Stimulated activated CD4-positive, alpha-beta T cell treated with anti-CD3 and anti-CD28 coated beads, Interleukin-4, amount 100 ng/mL, for 24 hours (primary cell): ENCODE results near the gene CNTFR.
A peak's percentile ranks its signal among the peaks of the same experiment; 100 is the strongest.

Experiments used
- DNase-seq: peaks from one replicate; pipeline ENCODE4 v3.0.0-alpha.2; 2020

The CNTFR gene

DNA sequence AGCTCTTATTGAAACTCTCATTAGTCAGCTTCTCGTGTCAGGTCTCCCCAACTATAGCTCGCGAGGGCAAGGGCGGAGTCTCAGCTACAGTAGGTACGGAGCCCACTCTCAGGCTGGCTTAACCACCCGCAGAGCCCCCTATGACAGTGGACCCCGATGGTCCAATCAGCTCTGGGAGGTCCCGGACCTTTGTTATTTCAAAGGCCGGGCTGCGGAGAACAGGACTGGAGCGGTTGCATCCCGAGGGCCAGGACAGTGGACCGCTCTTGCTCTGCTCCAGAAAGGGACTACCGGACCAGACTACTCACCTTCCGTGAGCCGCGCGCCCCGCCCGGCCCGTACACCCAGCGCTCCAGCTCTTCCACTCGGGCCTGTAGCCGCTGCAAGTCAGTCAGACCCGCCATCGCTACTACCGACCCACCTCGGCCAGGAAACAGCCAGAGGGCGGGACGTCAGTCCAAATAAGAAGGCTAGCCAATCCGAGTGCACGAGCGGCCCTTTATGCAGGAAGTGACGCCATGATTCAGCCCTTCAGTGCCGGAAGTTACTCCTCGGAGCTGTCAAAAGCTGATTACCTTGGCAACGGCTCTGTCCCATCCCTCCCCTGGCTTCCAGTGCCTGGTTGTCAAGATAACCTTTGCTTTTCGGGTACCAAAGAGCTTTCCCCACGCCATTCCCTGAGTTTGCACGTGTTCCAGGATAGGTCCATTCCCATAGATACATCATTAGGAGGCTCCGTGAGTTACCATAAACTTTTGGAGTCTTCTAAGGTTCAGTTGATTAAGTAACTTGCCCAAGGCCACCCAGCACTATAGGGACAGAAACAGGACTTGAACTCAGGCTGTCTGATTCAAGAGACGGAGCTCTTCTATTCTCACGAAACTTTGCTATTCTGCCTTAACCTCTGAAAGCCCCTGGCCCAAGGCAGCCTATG lies 30.8 kb upstream of the CNTFR start, which contains the start of gene DCTN3:
DCTN3 (minus strand) TSS at position 435 of the 934 bp plus-strand sequence; CDS start at position 404, 31 bp downstream.
- DNase-seq = peak; percentile 94

DNA sequence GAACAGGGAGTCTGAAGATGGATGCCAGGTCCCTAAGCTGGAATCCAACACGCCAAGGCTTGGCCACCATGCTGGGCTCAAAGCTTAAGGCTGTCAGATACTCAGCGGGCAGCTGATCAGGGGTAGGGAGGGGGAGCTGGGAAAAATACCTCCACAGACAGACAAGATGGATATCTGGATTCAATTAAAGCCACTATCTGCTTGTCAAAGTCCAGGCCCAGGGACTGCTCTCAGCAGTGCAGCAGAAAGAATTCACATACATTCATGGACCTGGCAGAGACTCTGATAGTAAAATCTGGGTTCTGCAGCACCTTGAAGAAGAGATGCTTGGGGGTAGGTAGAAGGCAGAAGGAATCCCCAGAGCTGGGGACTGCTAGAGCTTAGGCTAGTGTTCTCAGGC lies 25.6 kb upstream of the CNTFR start:
- no peak for DNase-seq

DNA sequence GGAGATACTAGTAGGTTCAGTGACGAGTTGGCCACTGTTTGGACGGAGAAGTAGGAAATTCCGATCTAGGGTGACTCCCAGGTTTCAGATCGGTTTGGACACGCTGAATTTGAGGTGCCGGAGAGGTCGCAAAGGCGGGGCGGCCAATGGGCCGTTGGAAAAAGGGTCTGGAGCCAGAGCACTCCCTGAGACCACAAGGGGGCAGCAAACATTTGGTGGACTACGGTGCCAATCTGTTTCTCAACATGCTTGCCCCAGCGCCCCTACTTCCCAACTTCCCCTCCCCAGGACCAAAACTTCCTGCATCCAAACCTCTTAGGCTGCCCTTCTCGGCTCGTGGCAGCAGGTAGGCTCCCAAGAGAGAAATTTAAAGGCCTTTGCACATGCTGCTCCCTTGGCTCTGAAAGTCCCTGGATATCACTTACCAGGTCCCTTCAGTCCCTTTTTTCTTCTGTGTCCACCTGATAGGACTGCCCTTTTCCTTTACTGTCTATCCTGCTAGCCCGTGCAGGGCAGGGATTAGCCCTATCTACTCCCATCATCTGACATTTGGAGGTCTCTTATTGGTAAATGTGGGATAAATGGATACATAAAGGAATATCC lies 23.4 kb upstream of the CNTFR start:
- DNase-seq = peak; percentile 80

DNA sequence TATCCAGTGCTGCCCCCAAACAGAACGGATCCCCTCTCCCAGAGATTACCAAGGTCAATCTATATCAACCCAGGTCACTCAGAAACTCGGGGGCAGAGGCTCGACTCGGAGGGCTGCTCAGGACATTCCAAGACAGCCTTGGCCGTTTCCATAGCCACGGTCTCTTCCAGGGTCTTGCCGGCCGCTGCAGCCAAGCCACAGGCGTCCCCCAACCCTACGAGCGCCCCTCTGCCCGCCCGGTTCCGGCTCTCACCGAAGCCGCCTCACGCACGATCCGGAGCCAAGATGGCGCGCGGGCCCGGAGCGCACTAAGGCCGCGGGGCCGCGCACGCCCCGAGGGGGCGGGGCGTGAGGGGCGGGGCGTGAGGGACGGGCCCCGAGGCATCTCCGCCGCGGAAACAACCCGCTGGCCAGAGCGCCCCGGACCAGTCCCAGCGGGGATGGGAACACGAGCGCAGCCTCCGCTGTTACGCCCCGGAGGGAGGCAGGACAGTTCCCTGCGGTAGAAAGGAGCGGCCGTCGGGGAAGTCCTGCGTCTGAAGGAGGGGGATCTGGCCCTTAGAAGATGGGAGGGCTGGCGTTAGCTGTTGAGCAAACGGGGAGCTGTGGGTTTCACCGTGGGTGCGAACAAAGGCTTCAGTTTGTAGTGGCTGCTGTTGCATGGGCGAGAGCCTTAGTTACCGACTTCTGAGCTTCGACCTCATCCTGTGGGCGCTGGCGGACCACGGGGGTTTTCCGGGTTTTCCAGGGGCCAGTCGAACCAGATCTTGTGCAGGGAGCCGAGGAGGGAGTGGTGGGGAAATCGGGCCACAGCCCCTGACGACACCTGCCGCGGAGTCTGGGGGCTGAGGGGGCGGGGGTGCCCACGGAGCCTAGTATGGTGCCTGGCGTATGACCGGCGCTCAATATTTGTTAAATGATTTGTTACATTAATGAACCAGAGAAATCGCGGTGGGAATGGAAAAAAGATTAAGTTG lies 22.6 kb upstream of the CNTFR start, which contains the start of gene RPP25L:
RPP25L (minus strand) TSS at position 287 of the 977 bp plus-strand sequence. CDS start 801 bp downstream, outside the sequence.
- DNase-seq = peak; percentile 79

GRCh38 chr9:34611251-34611810 lies 21.8 kb upstream of the CNTFR start:
- DNase-seq = no peak

DNA sequence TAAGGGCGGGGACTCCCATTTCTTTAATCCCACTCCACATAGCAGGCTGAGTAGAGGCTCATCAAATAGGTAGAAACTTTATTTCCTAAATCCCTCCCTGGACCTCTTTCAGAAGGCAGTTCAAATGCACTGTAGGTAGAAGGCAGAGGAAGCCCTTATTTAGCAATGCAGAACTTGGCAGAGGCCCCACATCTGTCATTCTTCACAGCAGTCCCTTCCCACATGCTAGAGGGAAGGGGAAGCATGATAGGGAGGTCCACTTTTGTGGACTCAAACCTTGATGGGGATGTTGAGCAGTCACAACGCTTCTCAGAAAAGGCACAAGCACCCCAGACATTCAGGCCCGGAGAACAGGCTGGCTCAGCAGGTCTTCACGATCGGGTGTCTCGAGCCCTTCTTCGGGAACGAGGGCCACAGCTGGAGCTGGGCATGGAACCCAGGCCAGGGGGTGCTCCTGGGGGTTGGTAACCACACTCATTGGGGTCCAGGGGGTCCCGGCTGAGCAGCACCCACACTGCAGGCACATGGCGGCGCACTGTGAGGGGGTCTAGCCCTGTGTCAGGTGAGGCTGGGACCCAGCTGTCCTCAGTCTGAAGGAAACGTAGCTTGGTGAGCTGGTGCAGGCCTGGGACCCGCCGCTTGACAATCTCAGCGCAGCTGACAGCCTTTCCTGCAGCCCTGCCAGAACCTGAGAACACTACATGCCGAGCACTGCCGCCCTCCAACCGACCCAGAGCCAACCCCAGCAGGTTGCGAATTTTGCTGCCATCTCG lies 21.1 kb upstream of the CNTFR start:
- DNase-seq = no peak

GRCh38 chr9:34607331-34607730 lies 17.8 kb upstream of the CNTFR start:
- no peak for DNase-seq

DNA sequence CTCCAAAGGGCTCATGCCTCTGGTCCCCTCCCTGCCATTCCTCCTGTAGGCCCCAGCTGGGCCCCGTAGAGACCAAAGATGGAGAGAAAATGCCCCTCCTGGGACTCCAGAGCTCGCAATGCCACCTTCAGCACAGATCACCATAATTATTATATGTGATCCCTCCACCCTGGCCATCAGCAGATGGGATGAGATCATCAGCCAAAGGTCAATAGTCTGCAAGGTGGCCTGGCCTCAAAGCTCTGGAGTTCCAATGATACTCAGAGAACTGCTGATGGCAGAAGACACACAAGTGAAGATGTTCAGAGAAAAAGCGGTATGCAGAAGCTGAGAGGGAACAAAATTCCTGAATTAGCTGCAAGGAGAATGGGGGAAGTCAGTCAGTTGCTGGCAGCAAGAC lies 17.4 kb upstream of the CNTFR start:
- no peak for DNase-seq

- DNase-seq = no peak
Observed at GRCh38 chr9:34606190-34606589, 16.7 kb upstream of the CNTFR start.

DNA sequence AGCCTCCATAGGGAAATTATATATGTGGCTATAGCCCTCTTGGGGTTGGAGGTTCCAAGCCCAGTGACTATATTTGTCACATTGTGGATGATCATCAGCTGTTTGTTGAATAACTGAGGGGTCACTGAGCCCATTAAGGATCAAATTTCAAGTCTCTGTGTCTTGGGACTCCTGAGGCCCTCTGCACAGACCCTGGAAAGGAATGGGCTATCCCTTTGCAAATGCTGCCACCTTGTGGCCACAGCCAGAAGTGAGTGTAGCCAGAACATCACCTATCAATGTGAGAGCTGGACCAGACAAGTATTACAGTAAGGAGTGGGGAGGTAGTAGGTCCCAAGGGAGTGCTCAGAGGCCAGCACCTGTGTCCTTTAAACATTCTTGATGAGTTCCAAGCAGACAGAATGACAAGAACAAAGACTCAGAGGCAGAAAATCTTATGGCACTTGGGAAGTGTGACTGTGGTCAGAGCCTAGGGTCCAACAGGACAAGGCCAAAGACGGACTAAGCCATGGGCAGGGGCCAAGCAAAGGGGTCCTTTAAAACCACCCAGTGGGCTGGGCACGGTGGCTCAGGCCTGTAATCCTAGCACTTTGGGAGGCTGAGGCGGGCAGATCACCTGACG lies 14.2 kb upstream of the CNTFR start:
- DNase-seq = peak; percentile 88

- no peak for DNase-seq
Observed at GRCh38 chr9:34601937-34602573, 12.5 kb upstream of the CNTFR start.

DNA sequence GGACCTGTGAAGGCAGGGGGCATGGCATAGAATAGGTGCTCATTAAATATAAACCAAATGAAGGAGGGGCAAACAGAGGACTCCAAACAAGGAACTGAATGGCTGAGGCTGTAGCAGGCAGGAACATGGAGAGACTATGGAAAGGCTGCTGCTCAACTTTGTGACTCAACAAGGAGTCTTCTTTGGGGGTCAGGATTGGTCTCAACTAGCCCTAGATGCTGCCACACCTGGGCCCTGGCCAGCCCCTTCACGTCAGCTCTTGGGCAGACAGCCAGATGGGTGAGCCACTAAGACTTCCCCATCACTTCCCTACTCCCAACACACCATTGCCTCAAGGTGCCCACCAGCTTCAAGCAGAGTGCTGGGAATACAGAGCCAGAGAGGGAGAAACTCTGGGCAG lies 11.4 kb upstream of the CNTFR start:
- DNase-seq = no peak

DNA sequence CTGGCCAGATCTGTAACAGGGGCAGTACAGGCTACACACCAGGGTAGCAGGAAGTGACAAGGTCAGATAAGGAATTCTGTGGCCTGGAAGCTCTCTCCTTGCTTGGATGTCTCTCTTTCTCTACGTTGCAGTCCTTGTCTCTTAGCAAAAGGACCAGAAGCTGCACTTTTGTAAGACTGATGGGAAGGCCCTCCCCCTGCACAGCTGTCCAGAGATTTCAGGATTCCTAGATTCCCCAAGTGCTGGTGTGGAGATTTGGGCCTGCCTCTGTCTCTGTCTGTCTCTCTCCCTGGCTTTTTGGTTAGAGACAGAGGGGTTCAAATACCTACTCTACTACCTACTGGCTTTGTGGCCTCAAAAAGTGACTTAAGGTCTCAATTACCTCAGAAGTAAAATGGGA lies 10.0 kb upstream of the CNTFR start:
- DNase-seq = no peak

DNA sequence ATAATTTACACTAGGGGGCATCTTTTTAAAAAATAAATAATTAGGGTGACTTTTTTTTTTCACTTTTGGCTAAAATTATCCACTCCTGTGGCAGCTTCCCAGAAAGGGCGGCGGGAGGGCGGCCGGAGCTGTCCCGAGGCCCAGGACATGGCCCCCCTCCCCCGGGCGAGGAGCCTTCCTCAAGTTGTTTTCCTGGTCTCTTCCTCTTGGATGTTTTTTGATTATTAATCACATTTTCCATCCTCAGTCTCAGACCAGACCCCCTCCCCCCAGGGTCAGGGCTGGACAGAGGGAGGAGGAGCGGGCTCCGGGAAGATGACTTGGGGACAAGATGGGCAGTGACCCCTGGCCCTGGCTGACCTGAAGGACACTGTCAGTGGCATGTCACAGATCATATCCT lies 4.7 kb upstream of the CNTFR start:
- no peak for DNase-seq

- no peak for DNase-seq
Observed at GRCh38 chr9:34592895-34593601, 3.5 kb upstream of the CNTFR start.

GRCh38 chr9:34591917-34592866 lies 2.7 kb upstream of the CNTFR start:
- no peak for DNase-seq

GRCh38 chr9:34591248-34591916 lies 1.9 kb upstream of the CNTFR start:
- DNase-seq = peak; percentile 83
